Activated CD4-positive, alpha-beta T cell treated with anti-CD3 and anti-CD28 coated beads for 36 hours (primary cell): Measurements from ENCODE around the gene FHDC1. TPM values are rescaled to one million over a fixed set of nuclear protein-coding genes. Genes with fewer than 3 reads are reported as not detected.
"Not testable (repeated sequence)": the region's sequence is repeated elsewhere in the genome, so short reads cannot be mapped to it uniquely, and the experiment has no call there.

ENCODE experiments used
- ATAC-seq: fragments of 200-7000 bp; cut with Tn5 transposase; one replicate; pipeline ENCODE4 v1.10.0; 2021; ENCODE audit warnings: mild to moderate bottlenecking, moderate library complexity
- CTCF ChIA-PET: fragments of 350-600 bp; sonication (Branson Sonifier 250); formaldehyde crosslinking; loops from one replicate; lab custom pipeline; 2021; ENCODE audit warnings: antibody characterized with exemption; lab: Charles Lee
- POLR2A ChIA-PET: fragments of 350-600 bp; sonication (Branson Sonifier 250); formaldehyde crosslinking; loops from one replicate; lab custom pipeline; 2021; ENCODE audit warnings: antibody characterized with exemption, inconsistent platforms; lab: Charles Lee
- DNase-seq: peaks from one replicate; pipeline ENCODE4 v3.0.0-alpha.2; 2020
- H3K27ac Mint-ChIP-seq: one replicate; pipeline ENCODE4 v1.8.0; 2021; ENCODE audit warnings: mixed read lengths
- H3K27me3 Mint-ChIP-seq: one replicate; pipeline ENCODE4 v1.8.0; 2021; ENCODE audit warnings: mixed read lengths
- H3K36me3 Mint-ChIP-seq: one replicate; pipeline ENCODE4 v1.8.0; 2021; ENCODE audit warnings: low read depth, mixed read lengths
- H3K4me1 Mint-ChIP-seq: one replicate; pipeline ENCODE4 v1.8.0; 2021; ENCODE audit warnings: mixed read lengths
- H3K4me3 Mint-ChIP-seq: one replicate; pipeline ENCODE4 v1.8.0; 2021; ENCODE audit warnings: mild to moderate bottlenecking, moderate library complexity, mixed read lengths
- H3K9me3 Mint-ChIP-seq: one replicate; pipeline ENCODE4 v1.8.0; 2021; ENCODE audit warnings: low read depth, mixed read lengths
- intact Hi-C, 2 experiments: fragments of 100-400 bp; cut with DNase I in 1 of 2; cut with micrococcal nuclease in 1 of 2; formaldehyde crosslinking; loops; one replicate each; pipeline versions ENCODE4 v1.14.2 to v1.15.1; 2022 to 2024; cut with DNase I, micrococcal nuclease
- total RNA-seq, 2 experiments: library from RNA; stranded (reverse); gene quantifications; one replicate each; pipeline ENCODE4 v1.2.3, GENCODE V29; 2021

FHDC1 gene
- total RNA-seq = under 1 TPM; 0.09 TPM

- DNase-seq (peak; percentile 38), ATAC-seq (peak; percentile 64)
- CTCF ChIA-PET = interaction anchor here (0.7 to 2.8 kb wide), 3 partner anchors 24 to 191 kb away, joined by 3 to 11 read pairs (median 3); no protein-coding TSS in a partner anchor
- Mint-ChIP-seq H3K9me3 (no peaks in the 10 kb centered on the region), H3K36me3 (no peaks in the 10 kb centered on the region), H3K4me1 (peaks cover 15% of the 10 kb centered on the region), H3K27me3 (peaks cover 52% of the 10 kb centered on the region), H3K4me3 (peak within 1 kb of the TSS; percentile 60), H3K27ac (no peak within 1 kb of the TSS)
- intact Hi-C loops = loop anchor here (2.0 to 5.0 kb wide), 4 partner anchors 89 to 1529 kb away; partner anchors contain the start of genes ARFIP1 (in 1 of the 2), FHIP1A (in 1 of the 2) and TIGD4 (in 1 of the 2)
- POLR2A ChIA-PET = interaction anchor here (0.6 kb wide), 1 partner anchor 44 kb away, joined by 4 read pairs; no protein-coding TSS in a partner anchor
Measured at GRCh38 chr4:152935631-152936445, at the start of gene FHDC1. TSS of gene FHDC1 (plus strand) at chr4:152936323. CDS start at chr4:152943058, 6,735 bp downstream.

GRCh38 chr4:152887981-152888380 is 48.1 kb upstream of the FHDC1 start:
- DNase-seq = no peak
- H3K9me3 Mint-ChIP-seq = no peaks in the 10 kb centered on the region
- no peak overlapping the region for H3K27ac Mint-ChIP-seq
- POLR2A ChIA-PET = no interaction called here
- no peaks in the 10 kb centered on the region for H3K4me1 Mint-ChIP-seq
- peaks cover 15% of the 10 kb centered on the region for H3K36me3 Mint-ChIP-seq
- ATAC-seq = no peak
- no peak overlapping the region for H3K4me3 Mint-ChIP-seq
- H3K27me3 Mint-ChIP-seq = no peaks in the 10 kb centered on the region
- CTCF ChIA-PET = no interaction called here
- intact Hi-C loops = no loop called here

- H3K27ac Mint-ChIP-seq = no peak overlapping the region
- CTCF ChIA-PET = interaction anchor here (0.6 to 1.8 kb wide), 6 partner anchors 21 to 1657 kb away, joined by 3 to 5 read pairs (median 3); partner anchors contain the start of gene PLRG1
- intact Hi-C loops = no loop called here
- ATAC-seq (no peak), DNase-seq (no peak)
- POLR2A ChIA-PET = no interaction called here
- peaks cover 6% of the 10 kb centered on the region for H3K36me3 Mint-ChIP-seq
- H3K9me3 Mint-ChIP-seq = no peaks in the 10 kb centered on the region
- H3K27me3 Mint-ChIP-seq = no peaks in the 10 kb centered on the region
- H3K4me1 Mint-ChIP-seq = no peaks in the 10 kb centered on the region
- H3K4me3 Mint-ChIP-seq = no peak overlapping the region
Measured at GRCh38 chr4:152892974-152893373, 43.1 kb upstream of the FHDC1 start.

- CTCF ChIA-PET = no interaction called here
- Mint-ChIP-seq H3K9me3 (no peaks in the 10 kb centered on the region), H3K27ac (no peak overlapping the region), H3K4me1 (no peaks in the 10 kb centered on the region), H3K4me3 (no peak overlapping the region), H3K36me3 (peaks cover 6% of the 10 kb centered on the region), H3K27me3 (no peaks in the 10 kb centered on the region)
- DNase-seq (no peak), ATAC-seq (no peak)
- POLR2A ChIA-PET = no interaction called here
- intact Hi-C loops = no loop called here
Measured at GRCh38 chr4:152894673-152895072, 41.5 kb upstream of the FHDC1 start.

GRCh38 chr4:152896811-152897210 is 39.3 kb upstream of the FHDC1 start:
- Mint-ChIP-seq H3K27me3 (no peaks in the 10 kb centered on the region), H3K4me3 (no peak overlapping the region), H3K36me3 (peaks cover 3% of the 10 kb centered on the region), H3K27ac (no peak overlapping the region), H3K4me1 (no peaks in the 10 kb centered on the region), H3K9me3 (no peaks in the 10 kb centered on the region)
- DNase-seq = no peak
- ChIA-PET POLR2A (no interaction called here), CTCF (interaction anchor here (1.1 kb wide), 2 partner anchors 12 to 251 kb away, joined by 3 read pairs; no protein-coding TSS in a partner anchor)
- no peak for ATAC-seq
- intact Hi-C loops = no loop called here

GRCh38 chr4:152898133-152898532 is 38.0 kb upstream of the FHDC1 start:
- H3K9me3 Mint-ChIP-seq, DNase-seq, H3K27me3 Mint-ChIP-seq, H3K4me3 Mint-ChIP-seq, POLR2A ChIA-PET, CTCF ChIA-PET, H3K36me3 Mint-ChIP-seq, intact Hi-C loops, H3K4me1 Mint-ChIP-seq, H3K27ac Mint-ChIP-seq, ATAC-seq: not testable (repeated sequence)

GRCh38 chr4:152898606-152899005 is 37.5 kb upstream of the FHDC1 start:
- POLR2A ChIA-PET = no interaction called here
- no peaks in the 10 kb centered on the region for H3K4me1 Mint-ChIP-seq
- CTCF ChIA-PET = no interaction called here
- no peaks in the 10 kb centered on the region for H3K9me3 Mint-ChIP-seq
- H3K27me3 Mint-ChIP-seq = no peaks in the 10 kb centered on the region
- intact Hi-C loops = no loop called here
- no peak overlapping the region for H3K27ac Mint-ChIP-seq
- H3K4me3 Mint-ChIP-seq = no peak overlapping the region
- peaks cover 3% of the 10 kb centered on the region for H3K36me3 Mint-ChIP-seq
- no peak for ATAC-seq
- no peak for DNase-seq

- ATAC-seq = no peak
- no peaks in the 10 kb centered on the region for H3K27me3 Mint-ChIP-seq
- H3K4me3 Mint-ChIP-seq = no peak overlapping the region
- ChIA-PET CTCF (no interaction called here), POLR2A (no interaction called here)
- H3K9me3 Mint-ChIP-seq = peaks cover 3% of the 10 kb centered on the region
- peaks cover 7% of the 10 kb centered on the region for H3K36me3 Mint-ChIP-seq
- H3K4me1 Mint-ChIP-seq = no peaks in the 10 kb centered on the region
- no peak overlapping the region for H3K27ac Mint-ChIP-seq
- DNase-seq = no peak
- intact Hi-C loops = no loop called here
Measured at GRCh38 chr4:152900395-152900794, 35.7 kb upstream of the FHDC1 start.

- DNase-seq = no peak
- no peak overlapping the region for H3K27ac Mint-ChIP-seq
- ChIA-PET CTCF (no interaction called here), POLR2A (no interaction called here)
- ATAC-seq = no peak
- H3K4me3 Mint-ChIP-seq = no peak overlapping the region
- H3K27me3 Mint-ChIP-seq = no peaks in the 10 kb centered on the region
- intact Hi-C loops = no loop called here
- H3K9me3 Mint-ChIP-seq = peaks cover 3% of the 10 kb centered on the region
- no peaks in the 10 kb centered on the region for H3K4me1 Mint-ChIP-seq
- peaks cover 7% of the 10 kb centered on the region for H3K36me3 Mint-ChIP-seq
Measured at GRCh38 chr4:152901205-152901604, 34.9 kb upstream of the FHDC1 start.

GRCh38 chr4:152903658-152904057 is 32.5 kb upstream of the FHDC1 start:
- CTCF ChIA-PET = interaction anchor here (0.9 kb wide), 1 partner anchor 12 kb away, joined by 3 read pairs; no protein-coding TSS in a partner anchor
- H3K4me1 Mint-ChIP-seq = no peaks in the 10 kb centered on the region
- POLR2A ChIA-PET = no interaction called here
- no peaks in the 10 kb centered on the region for H3K27me3 Mint-ChIP-seq
- H3K36me3 Mint-ChIP-seq = peaks cover 7% of the 10 kb centered on the region
- H3K9me3 Mint-ChIP-seq = peaks cover 3% of the 10 kb centered on the region
- no peak overlapping the region for H3K27ac Mint-ChIP-seq
- H3K4me3 Mint-ChIP-seq = no peak overlapping the region
- intact Hi-C loops = no loop called here
- DNase-seq = no peak
- ATAC-seq = no peak

- POLR2A ChIA-PET = no interaction called here
- intact Hi-C loops = no loop called here
Measured at GRCh38 chr4:152909901-152910300, 26.2 kb upstream of the FHDC1 start.

GRCh38 chr4:152910521-152910920 is 25.6 kb upstream of the FHDC1 start:
- H3K9me3 Mint-ChIP-seq = no peaks in the 10 kb centered on the region
- CTCF ChIA-PET = interaction anchor here (0.6 kb wide), 1 partner anchor 101 kb away, joined by 5 read pairs; no protein-coding TSS in a partner anchor

More at GRCh38 chr4:152909901-152910300, 26.2 kb upstream of the FHDC1 start:
- CTCF ChIA-PET = interaction anchor here (0.7 kb wide), 1 partner anchor 82 kb away, joined by 4 read pairs; no protein-coding TSS in a partner anchor
- Mint-ChIP-seq H3K27ac (no peak overlapping the region), H3K4me3 (no peak overlapping the region), H3K27me3 (no peaks in the 10 kb centered on the region), H3K36me3 (peaks cover 11% of the 10 kb centered on the region), H3K9me3 (no peaks in the 10 kb centered on the region), H3K4me1 (no peaks in the 10 kb centered on the region)
- DNase-seq = no peak
- no peak for ATAC-seq

More at GRCh38 chr4:152910521-152910920, 25.6 kb upstream of the FHDC1 start:
- no peaks in the 10 kb centered on the region for H3K27me3 Mint-ChIP-seq
- intact Hi-C loops = no loop called here
- H3K4me1 Mint-ChIP-seq = no peaks in the 10 kb centered on the region
- H3K36me3 Mint-ChIP-seq = peaks cover 11% of the 10 kb centered on the region
- H3K27ac Mint-ChIP-seq = no peak overlapping the region
- ATAC-seq (no peak), DNase-seq (no peak)
- no peak overlapping the region for H3K4me3 Mint-ChIP-seq
- POLR2A ChIA-PET = no interaction called here
